CD14-positive monocyte (primary cell): ENCODE measurements around the gene AGTPBP1. TPM values are rescaled to one million over a fixed set of nuclear protein-coding genes. Genes with fewer than 3 reads are reported as not detected.

Source experiments
- DNase-seq, 3 donors: peaks; one replicate each; pipeline ENCODE4 v3.0.0-alpha.2; 2011 to 2022
- H2AFZ ChIP-seq: 2 replicates; pipeline ENCODE4 v1.6.0; 2012; ENCODE audit warnings: mild to moderate bottlenecking, low read depth, low read length, inconsistent platforms; ENCODE audit not compliant: insufficient read depth, poor library complexity, severe bottlenecking
- H3K27ac ChIP-seq, 2 donors: 1 replicate in 1 of 2; 2 replicates in 1 of 2; pipeline ENCODE4 v1.5.1; 2012 to 2013; ENCODE audit warnings: low read length in 2 of 2, control low read depth in 1 of 2, inconsistent platforms in 1 of 2, low read depth in 1 of 2, mild to moderate bottlenecking in 1 of 2
- H3K27me3 ChIP-seq, 2 donors: one replicate each; pipeline versions ENCODE4 v1.6.0 to v1.6.1; 2011 to 2013; ENCODE audit warnings: low read length in 2 of 2; ENCODE audit not compliant: control insufficient read depth in 2 of 2, insufficient read depth in 2 of 2
- H3K36me3 ChIP-seq, 2 donors: replicated peaks in 1 of 2; 1 replicate in 1 of 2; 2 replicates in 1 of 2; pipeline versions ENCODE4 v1.5.1 to v1.6.1; 2012 to 2013; ENCODE audit warnings: low read length in 2 of 2, control low read depth in 1 of 2, inconsistent platforms in 1 of 2, mild to moderate bottlenecking in 1 of 2; ENCODE audit not compliant: insufficient read depth in 2 of 2, control insufficient read depth in 1 of 2
- H3K4me1 ChIP-seq, 2 donors: 1 replicate in 1 of 2; 2 replicates in 1 of 2; pipeline versions ENCODE4 v1.5.1 to v1.6.1; 2012 to 2013; ENCODE audit warnings: low read length in 2 of 2, control low read depth in 1 of 2, inconsistent platforms in 1 of 2, mild to moderate bottlenecking in 1 of 2, moderate library complexity in 1 of 2; ENCODE audit not compliant: insufficient read depth in 2 of 2, control insufficient read depth in 1 of 2
- H3K4me2 ChIP-seq: replicated peaks from 2 replicates; pipeline ENCODE3; 2012; ENCODE audit warnings: low read length, moderate library complexity, mild to moderate bottlenecking; ENCODE audit not compliant: poor library complexity, severe bottlenecking; ENCODE audit errors: extremely low read depth
- H3K4me3 ChIP-seq, 3 experiments: fragments of 200-600 bp in 1 of 3; sonication (generic) in 1 of 3; replicated peaks in 1 of 3; 1 replicate in 2 of 3; 2 replicates in 1 of 3; pipeline ENCODE4 v1.5.1; 2011 to 2013; ENCODE audit warnings: low read length in 3 of 3, mild to moderate bottlenecking in 3 of 3, control low read depth in 2 of 3, low read depth in 2 of 3, inconsistent platforms in 1 of 3, moderate library complexity in 1 of 3
- H3K79me2 ChIP-seq: 2 replicates; pipeline ENCODE4 v1.6.0; 2012; ENCODE audit warnings: mild to moderate bottlenecking, control low read depth, inconsistent platforms, low read length, moderate library complexity; ENCODE audit not compliant: insufficient read depth
- H3K9ac ChIP-seq: 2 replicates; pipeline ENCODE4 v1.6.0; 2017; ENCODE audit warnings: low read length, mild to moderate bottlenecking; ENCODE audit not compliant: insufficient read depth, poor library complexity, severe bottlenecking
- H3K9me3 ChIP-seq, 2 donors: replicated peaks in 1 of 2; 1 replicate in 1 of 2; 2 replicates in 1 of 2; pipeline versions ENCODE4 v1.5.1 to v1.6.1; 2012 to 2013; ENCODE audit warnings: low read length in 2 of 2, control low read depth in 1 of 2; ENCODE audit not compliant: control insufficient read depth in 1 of 2, insufficient read depth in 1 of 2
- H4K20me1 ChIP-seq: 2 replicates; pipeline ENCODE4 v1.6.0; 2012; ENCODE audit warnings: mild to moderate bottlenecking, low read length, control low read depth, moderate library complexity; ENCODE audit not compliant: insufficient read depth
- H3K27ac Mint-ChIP-seq, 7 donors: one replicate each; pipeline ENCODE4 v1.8.0; 2020; ENCODE audit warnings: mild to moderate bottlenecking in 7 of 7, mixed read lengths in 7 of 7, moderate library complexity in 6 of 7, inconsistent platforms in 2 of 7
- H3K27me3 Mint-ChIP-seq, 3 donors: one replicate each; pipeline ENCODE4 v1.8.0; 2021 to 2022; ENCODE audit warnings: low read depth in 3 of 3, mild to moderate bottlenecking in 3 of 3, mixed read lengths in 3 of 3, moderate library complexity in 3 of 3, inconsistent platforms in 1 of 3
- H3K36me3 Mint-ChIP-seq, 2 donors: one replicate each; pipeline ENCODE4 v1.8.0; 2020; ENCODE audit warnings: mixed read lengths in 2 of 2, inconsistent platforms in 1 of 2, mild to moderate bottlenecking in 1 of 2
- H3K4me1 Mint-ChIP-seq: one replicate; pipeline ENCODE4 v1.8.0; 2020; ENCODE audit warnings: mild to moderate bottlenecking, mixed read lengths
- H3K4me3 Mint-ChIP-seq, 2 donors: one replicate each; pipeline ENCODE4 v1.8.0; 2020; ENCODE audit warnings: mild to moderate bottlenecking in 2 of 2, mixed read lengths in 2 of 2, moderate library complexity in 1 of 2
- H3K9me3 Mint-ChIP-seq, 7 donors: one replicate each; pipeline ENCODE4 v1.8.0; 2020 to 2022; ENCODE audit warnings: mixed read lengths in 7 of 7, mild to moderate bottlenecking in 6 of 7, moderate library complexity in 6 of 7, inconsistent platforms in 2 of 7
- WGBS: methylation state at CpG from one replicate; pipeline ENCODE4 v1.1.5; 2013; ENCODE audit warnings: missing lambda C conversion rate; ENCODE audit not compliant: insufficient coverage; 5-methylcytosine and 5-hydroxymethylcytosine counted together
- intact Hi-C, 2 donors: fragments of 100-400 bp; cut with micrococcal nuclease; formaldehyde crosslinking; loops; one replicate each; pipeline versions ENCODE4 v1.15.0 to v1.15.1; 2023
- polyA plus RNA-seq, 3 donors: library from polyadenylated mRNA; depleted of rRNA in 1 of 3; unstranded in 2 of 3; stranded (reverse) in 1 of 3; fragments of 300-500 nt in 2 of 3; fragments of >200 nt in 1 of 3; fragmentation: Illumina TruSeq in 2 of 3; gene quantifications; 1 replicate in 2 of 3; 2 replicates in 1 of 3; pipeline ENCODE4 v1.2.3, GENCODE V29; 2012 to 2021
- TF ChIP-seq, protein P1 (sequence below): fragments of 200-600 bp; IDR thresholded peaks from one replicate; pipeline ENCODE4 v1.8.0; 2022; ENCODE audit warnings: antibody characterized with exemption, mild to moderate bottlenecking

Gene AGTPBP1
- polyA plus RNA-seq, 3 donors, result 55.6 to 90.3 (median 77.0) TPM

DNA sequence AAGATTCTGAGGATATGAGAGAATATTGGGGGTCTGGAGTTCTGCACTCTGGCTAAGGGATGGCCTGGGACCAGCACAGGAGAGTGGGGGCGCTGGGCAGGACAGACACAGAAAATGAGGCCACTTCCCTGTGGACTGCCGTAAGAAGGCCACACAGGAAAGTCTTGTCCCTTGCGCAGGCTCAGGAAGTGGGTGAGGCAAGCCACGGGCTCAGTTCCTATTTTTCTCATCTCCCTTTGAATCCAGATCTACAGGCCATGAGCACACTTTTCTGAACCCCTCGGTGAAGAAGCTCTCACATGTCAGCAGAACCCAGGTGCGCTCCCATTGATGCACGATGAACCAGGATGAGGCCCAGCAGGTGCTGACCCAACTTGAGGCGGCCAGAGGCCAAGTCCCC lies 207.4 kb downstream of the AGTPBP1 start:
- TF ChIP-seq, protein P1, sequence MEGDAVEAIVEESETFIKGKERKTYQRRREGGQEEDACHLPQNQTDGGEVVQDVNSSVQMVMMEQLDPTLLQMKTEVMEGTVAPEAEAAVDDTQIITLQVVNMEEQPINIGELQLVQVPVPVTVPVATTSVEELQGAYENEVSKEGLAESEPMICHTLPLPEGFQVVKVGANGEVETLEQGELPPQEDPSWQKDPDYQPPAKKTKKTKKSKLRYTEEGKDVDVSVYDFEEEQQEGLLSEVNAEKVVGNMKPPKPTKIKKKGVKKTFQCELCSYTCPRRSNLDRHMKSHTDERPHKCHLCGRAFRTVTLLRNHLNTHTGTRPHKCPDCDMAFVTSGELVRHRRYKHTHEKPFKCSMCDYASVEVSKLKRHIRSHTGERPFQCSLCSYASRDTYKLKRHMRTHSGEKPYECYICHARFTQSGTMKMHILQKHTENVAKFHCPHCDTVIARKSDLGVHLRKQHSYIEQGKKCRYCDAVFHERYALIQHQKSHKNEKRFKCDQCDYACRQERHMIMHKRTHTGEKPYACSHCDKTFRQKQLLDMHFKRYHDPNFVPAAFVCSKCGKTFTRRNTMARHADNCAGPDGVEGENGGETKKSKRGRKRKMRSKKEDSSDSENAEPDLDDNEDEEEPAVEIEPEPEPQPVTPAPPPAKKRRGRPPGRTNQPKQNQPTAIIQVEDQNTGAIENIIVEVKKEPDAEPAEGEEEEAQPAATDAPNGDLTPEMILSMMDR, result no peak
- 32% methylated on average over 8 of the region's 8 CpGs for WGBS
- H3K27ac ChIP-seq, result peak overlapping the region; percentile 8 to 72

DNA sequence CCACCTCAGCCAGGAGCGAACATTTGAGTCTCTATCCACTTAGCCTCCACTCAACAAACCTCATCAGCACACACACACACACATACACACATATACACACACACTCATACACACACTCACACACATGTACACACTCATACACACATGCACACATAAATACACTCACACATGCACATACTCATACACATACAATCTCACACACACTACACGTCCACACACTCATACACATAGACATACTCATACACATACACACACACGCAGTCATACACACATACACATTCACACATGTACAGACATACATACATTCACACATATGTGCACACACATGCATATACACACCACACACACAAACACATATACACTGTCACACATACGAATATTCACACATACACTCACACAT lies 208.2 kb downstream of the AGTPBP1 start:
- H3K4me3 ChIP-seq, result no peak overlapping the region
- intact Hi-C loops, result no loop called here
- no peaks in the 10 kb centered on the region for H3K27me3 ChIP-seq
- TF ChIP-seq, protein P1, result no peak
- H4K20me1 ChIP-seq, result no peaks in the 10 kb centered on the region
- peaks cover 38 to 49% of the 10 kb centered on the region in 2 donors for H3K4me1 ChIP-seq
- Mint-ChIP-seq H3K4me1 (peaks cover 40% of the 10 kb centered on the region), H3K4me3 (no peak overlapping the region), H3K36me3 (no peaks in the 10 kb centered on the region), H3K9me3 (peaks cover 0 to 6% (median 0%) of the 10 kb centered on the region in 7 donors), H3K27ac (no peak overlapping the region), H3K27me3 (peaks cover 0 to 2% (median 0%) of the 10 kb centered on the region in 3 donors)
- no peak overlapping the region for H3K9ac ChIP-seq
- H3K36me3 ChIP-seq, result no peaks in the 10 kb centered on the region
- no peak overlapping the region for H2AFZ ChIP-seq
- H3K79me2 ChIP-seq, result no peaks in the 10 kb centered on the region
- 99% methylated on average over 4 of the region's 4 CpGs for WGBS
- no peaks in the 10 kb centered on the region for H3K9me3 ChIP-seq
- no peak overlapping the region for H3K4me2 ChIP-seq
- H3K27ac ChIP-seq, result no peak overlapping the region
- no peak for DNase-seq

More for the DNA sequence above, 207.4 kb downstream of the AGTPBP1 start:
- H3K4me3 ChIP-seq, result peak overlapping the region in 1 of 3 experiments; percentile 22
- H2AFZ ChIP-seq, result peak overlapping the region; percentile 43
- Mint-ChIP-seq H3K27ac (peak overlapping the region in 6 of 7 donors; percentile 50 to 85 (median 78)), H3K9me3 (peaks cover 0 to 6% (median 0%) of the 10 kb centered on the region in 7 donors), H3K27me3 (peaks cover 0 to 2% (median 0%) of the 10 kb centered on the region in 3 donors), H3K4me1 (peaks cover 33% of the 10 kb centered on the region), H3K36me3 (no peaks in the 10 kb centered on the region), H3K4me3 (no peak overlapping the region)
- no peaks in the 10 kb centered on the region for H3K36me3 ChIP-seq
- no peaks in the 10 kb centered on the region for H3K9me3 ChIP-seq
- intact Hi-C loops, result no loop called here
- H4K20me1 ChIP-seq, result no peaks in the 10 kb centered on the region
- H3K9ac ChIP-seq, result no peak overlapping the region
- DNase-seq, result peak; percentile 44 to 66 (median 54)
- H3K4me1 ChIP-seq, result peaks cover 38 to 49% of the 10 kb centered on the region in 2 donors
- H3K79me2 ChIP-seq, result no peaks in the 10 kb centered on the region
- H3K27me3 ChIP-seq, result no peaks in the 10 kb centered on the region
- H3K4me2 ChIP-seq, result peak overlapping the region; percentile 37
